HG03460 (cell line): Measurements from ENCODE around the gene SLFN11.
"Not testable (repeated sequence)": the region's sequence is repeated elsewhere in the genome, so short reads cannot be mapped to it uniquely, and the experiment has no call there.

Experiments
- ATAC-seq: cut with Tn5 transposase; IDR thresholded peaks from one replicate; pipeline ENCODE4 v1.9.1; 2021; ENCODE audit not compliant: unreplicated experiment

SLFN11 gene

GRCh38 chr17:35359398-35359797 is 14.0 kb downstream of the SLFN11 start:
- no peak for ATAC-seq

GRCh38 chr17:35352284-35352683 is 21.1 kb downstream of the SLFN11 start:
- ATAC-seq, result no peak

- ATAC-seq, result no peak
These were observed 22.9 kb downstream of the SLFN11 start for GRCh38 chr17:35350493-35350892.

- ATAC-seq, result no peak
These were observed 27.3 kb downstream of the SLFN11 start for GRCh38 chr17:35345926-35346771.

GRCh38 chr17:35345445-35345925 is 27.9 kb downstream of the SLFN11 start:
- no peak for ATAC-seq

- ATAC-seq, result no peak
These were observed 29.2 kb downstream of the SLFN11 start for GRCh38 chr17:35344262-35344661.

GRCh38 chr17:35342276-35342675 is 31.1 kb downstream of the SLFN11 start:
- ATAC-seq, result no peak

GRCh38 chr17:35341411-35341992 is 31.9 kb downstream of the SLFN11 start:
- no peak for ATAC-seq

GRCh38 chr17:35338230-35338629 is 35.2 kb downstream of the SLFN11 start:
- ATAC-seq, result no peak

- no peak for ATAC-seq
These were observed 36.1 kb downstream of the SLFN11 start for GRCh38 chr17:35337364-35337763.

- not testable (repeated sequence) for ATAC-seq
These were observed 39.8 kb downstream of the SLFN11 start for GRCh38 chr17:35333578-35333977.

GRCh38 chr17:35322749-35323148 is 50.7 kb downstream of the SLFN11 start:
- ATAC-seq, result no peak

GRCh38 chr17:35315971-35316370 is 57.5 kb downstream of the SLFN11 start:
- no peak for ATAC-seq

GRCh38 chr17:35315283-35315682 is 58.1 kb downstream of the SLFN11 start:
- ATAC-seq, result no peak

- ATAC-seq, result no peak
These were observed 58.8 kb downstream of the SLFN11 start for GRCh38 chr17:35314415-35315216.

GRCh38 chr17:35313875-35314409 is 59.5 kb downstream of the SLFN11 start:
- ATAC-seq, result no peak

- ATAC-seq, result peak; percentile 80
These were observed 60.4 kb downstream of the SLFN11 start for GRCh38 chr17:35312790-35313711.

GRCh38 chr17:35312346-35312745 is 61.1 kb downstream of the SLFN11 start:
- no peak for ATAC-seq

GRCh38 chr17:35309345-35309744 is 64.1 kb downstream of the SLFN11 start:
- ATAC-seq, result not testable (repeated sequence)
